PC-3 (cell line): ENCODE results near the gene ABCB10.

Experiments used
- EZH2 ChIP-seq: fragments of 300-600 bp; sonication (generic); IDR thresholded peaks from one replicate; pipeline ENCODE4 v1.6.1; 2017; ENCODE audit warnings: antibody characterized with exemption, mild to moderate bottlenecking, low read length; ENCODE audit not compliant: unreplicated experiment
- TF ChIP-seq, protein P1 (sequence below): fragments of 300-600 bp; sonication (generic); conservative IDR thresholded peaks from 2 replicates; pipeline ENCODE4 v1.5.1; 2017; ENCODE audit warnings: antibody characterized with exemption, low read depth, mild to moderate bottlenecking, low read length

GRCh38 chr1:229538945-229539344 lies 19.6 kb downstream of the ABCB10 start:
- TF ChIP-seq, protein P1, sequence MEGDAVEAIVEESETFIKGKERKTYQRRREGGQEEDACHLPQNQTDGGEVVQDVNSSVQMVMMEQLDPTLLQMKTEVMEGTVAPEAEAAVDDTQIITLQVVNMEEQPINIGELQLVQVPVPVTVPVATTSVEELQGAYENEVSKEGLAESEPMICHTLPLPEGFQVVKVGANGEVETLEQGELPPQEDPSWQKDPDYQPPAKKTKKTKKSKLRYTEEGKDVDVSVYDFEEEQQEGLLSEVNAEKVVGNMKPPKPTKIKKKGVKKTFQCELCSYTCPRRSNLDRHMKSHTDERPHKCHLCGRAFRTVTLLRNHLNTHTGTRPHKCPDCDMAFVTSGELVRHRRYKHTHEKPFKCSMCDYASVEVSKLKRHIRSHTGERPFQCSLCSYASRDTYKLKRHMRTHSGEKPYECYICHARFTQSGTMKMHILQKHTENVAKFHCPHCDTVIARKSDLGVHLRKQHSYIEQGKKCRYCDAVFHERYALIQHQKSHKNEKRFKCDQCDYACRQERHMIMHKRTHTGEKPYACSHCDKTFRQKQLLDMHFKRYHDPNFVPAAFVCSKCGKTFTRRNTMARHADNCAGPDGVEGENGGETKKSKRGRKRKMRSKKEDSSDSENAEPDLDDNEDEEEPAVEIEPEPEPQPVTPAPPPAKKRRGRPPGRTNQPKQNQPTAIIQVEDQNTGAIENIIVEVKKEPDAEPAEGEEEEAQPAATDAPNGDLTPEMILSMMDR = no peak
- no peak for TF ChIP-seq EZH2
